ENCODE measurements around the gene FBXO47.

The FBXO47 gene, protein sequence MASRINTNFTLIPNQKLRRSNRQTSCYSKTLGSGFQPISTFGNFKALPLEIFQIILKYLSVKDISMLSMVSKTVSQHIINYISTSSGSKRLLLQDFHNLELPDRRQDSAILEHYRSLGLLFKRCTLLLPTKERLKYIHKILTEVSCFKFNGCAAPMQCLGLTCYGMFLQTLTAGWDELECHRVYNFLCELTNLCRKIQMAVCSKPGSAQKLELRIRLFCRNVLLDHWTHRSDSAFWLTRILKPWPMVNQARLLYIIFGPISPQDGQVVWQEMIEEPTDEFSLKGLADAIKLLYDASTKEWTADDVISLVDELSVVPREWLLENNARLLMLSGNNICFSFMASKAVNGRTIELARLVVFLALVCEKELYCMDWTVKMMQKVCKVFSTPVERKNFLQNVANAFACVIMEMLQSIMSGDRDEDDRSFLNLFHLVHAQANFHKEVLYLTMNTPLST

DNA sequence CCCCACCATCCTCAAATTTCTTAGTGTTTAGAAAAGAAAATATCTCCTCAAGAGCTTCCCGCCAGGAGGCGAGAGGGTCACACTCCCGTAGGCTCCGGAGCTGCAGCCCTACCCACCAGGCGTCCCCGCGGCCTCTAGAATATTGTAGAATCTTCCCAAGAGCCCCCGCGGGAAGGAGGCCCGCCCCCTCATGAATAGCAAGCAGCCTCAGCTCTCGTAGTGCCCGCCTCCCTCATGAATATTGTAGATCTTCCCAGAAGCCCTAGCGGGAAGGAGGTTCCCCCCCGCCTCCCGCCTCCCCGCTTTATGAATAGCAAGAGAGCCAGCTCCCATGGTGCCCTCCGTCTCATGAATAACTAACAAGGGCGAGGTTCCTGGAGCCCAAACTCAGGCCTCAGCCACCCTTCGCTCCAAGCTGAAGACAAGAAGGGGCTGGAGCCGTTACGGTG lies at the start of gene FBXO47:
TSS of gene FBXO47 (minus strand) at position 114 of the 449 bp plus-strand sequence. CDS start 4,378 bp downstream, outside the sequence.
- H3K4me3 ChIP-seq (ENCODE audit: control insufficient read depth, low read depth, low read length) = peak within 1 kb of the TSS; percentile 9
- DNase-seq (ENCODE audit: low read depth) = peak; percentile 28

DNA sequence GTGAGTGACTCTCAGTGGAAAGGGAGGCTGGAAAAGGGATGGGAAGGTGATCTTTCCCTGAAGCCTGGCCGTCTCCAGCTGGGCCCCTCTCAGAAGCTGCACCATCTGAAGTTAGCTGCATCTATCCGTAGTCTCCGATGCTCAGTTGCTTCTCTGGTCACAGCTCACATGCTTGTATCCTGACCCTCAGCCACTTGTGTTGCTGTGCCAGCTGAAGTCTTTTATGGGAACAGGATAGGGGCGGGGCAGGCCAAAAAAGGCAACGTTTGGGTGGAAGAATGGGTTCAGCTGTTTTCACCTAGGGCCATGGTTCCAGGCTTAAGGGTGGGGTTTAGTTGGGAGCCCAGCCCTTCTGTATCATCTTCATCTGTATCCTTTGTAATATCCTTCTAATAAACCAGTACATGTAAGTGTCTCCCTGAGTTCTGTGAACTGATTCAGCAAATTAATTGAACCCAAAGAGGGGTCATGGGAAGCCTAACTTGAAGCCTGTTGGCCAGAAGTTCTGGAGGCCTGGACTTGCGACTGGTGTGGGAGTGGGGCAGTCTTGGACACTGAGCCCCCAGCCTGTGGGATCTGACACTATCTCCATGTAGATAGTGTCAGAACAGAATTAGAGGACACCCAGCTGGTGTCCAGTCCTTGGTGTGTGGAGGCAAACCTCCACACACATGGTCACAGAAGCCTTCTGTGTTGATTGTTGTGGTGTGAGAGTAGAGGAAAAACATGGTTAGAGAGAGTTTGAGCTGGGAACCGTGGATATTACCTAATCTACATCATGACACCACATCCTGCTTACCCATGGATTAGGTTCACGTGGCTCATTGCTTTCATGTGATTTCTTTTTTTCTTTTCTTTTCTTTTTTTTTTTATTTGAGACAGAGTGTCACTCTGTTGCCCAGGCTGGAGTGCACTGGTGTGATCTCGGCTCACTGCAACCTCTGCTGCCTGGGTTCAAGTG lies 49.3 kb upstream of the FBXO47 start:
- H3K4me3 ChIP-seq (ENCODE audit: control insufficient read depth, low read depth, low read length) = no peak overlapping the region
- no peak for DNase-seq (ENCODE audit: low read depth)
- TF ChIP-seq, protein P1, sequence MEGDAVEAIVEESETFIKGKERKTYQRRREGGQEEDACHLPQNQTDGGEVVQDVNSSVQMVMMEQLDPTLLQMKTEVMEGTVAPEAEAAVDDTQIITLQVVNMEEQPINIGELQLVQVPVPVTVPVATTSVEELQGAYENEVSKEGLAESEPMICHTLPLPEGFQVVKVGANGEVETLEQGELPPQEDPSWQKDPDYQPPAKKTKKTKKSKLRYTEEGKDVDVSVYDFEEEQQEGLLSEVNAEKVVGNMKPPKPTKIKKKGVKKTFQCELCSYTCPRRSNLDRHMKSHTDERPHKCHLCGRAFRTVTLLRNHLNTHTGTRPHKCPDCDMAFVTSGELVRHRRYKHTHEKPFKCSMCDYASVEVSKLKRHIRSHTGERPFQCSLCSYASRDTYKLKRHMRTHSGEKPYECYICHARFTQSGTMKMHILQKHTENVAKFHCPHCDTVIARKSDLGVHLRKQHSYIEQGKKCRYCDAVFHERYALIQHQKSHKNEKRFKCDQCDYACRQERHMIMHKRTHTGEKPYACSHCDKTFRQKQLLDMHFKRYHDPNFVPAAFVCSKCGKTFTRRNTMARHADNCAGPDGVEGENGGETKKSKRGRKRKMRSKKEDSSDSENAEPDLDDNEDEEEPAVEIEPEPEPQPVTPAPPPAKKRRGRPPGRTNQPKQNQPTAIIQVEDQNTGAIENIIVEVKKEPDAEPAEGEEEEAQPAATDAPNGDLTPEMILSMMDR (IDR thresholded peaks at IDR 0.05; ENCODE audit: control insufficient read depth, insufficient read depth, low read depth, low read length, missing control alignments) = no peak

More for the DNA sequence above, at the start of gene FBXO47:
- TF ChIP-seq, protein P1 (IDR thresholded peaks at IDR 0.05; ENCODE audit: control insufficient read depth, insufficient read depth, low read depth, low read length, missing control alignments) = no peak

DNA sequence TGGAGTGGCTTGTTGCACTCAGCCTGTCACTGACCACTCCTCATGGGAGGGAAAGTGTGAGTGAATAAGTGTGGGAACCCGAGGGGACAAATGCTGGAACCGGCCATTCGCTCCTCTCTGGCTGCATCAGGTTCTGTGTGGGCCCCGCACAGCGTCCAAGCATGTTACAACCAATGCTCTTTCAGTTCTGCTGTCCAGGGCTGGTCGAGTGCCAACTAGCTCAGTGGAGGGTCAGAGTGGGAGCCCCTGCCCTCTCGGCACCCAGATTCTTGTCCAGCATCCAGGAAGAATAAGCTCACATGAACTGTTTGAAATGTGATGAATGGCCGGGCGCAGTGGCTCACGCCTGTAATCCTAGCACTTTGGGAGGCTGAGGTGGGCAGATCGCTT lies 48.3 kb upstream of the FBXO47 start:
- TF ChIP-seq, protein P1 (IDR thresholded peaks at IDR 0.05; ENCODE audit: control insufficient read depth, insufficient read depth, low read depth, low read length, missing control alignments) = no peak
- H3K4me3 ChIP-seq (ENCODE audit: control insufficient read depth, low read depth, low read length) = no peak overlapping the region
- DNase-seq (ENCODE audit: low read depth) = no peak

DNA sequence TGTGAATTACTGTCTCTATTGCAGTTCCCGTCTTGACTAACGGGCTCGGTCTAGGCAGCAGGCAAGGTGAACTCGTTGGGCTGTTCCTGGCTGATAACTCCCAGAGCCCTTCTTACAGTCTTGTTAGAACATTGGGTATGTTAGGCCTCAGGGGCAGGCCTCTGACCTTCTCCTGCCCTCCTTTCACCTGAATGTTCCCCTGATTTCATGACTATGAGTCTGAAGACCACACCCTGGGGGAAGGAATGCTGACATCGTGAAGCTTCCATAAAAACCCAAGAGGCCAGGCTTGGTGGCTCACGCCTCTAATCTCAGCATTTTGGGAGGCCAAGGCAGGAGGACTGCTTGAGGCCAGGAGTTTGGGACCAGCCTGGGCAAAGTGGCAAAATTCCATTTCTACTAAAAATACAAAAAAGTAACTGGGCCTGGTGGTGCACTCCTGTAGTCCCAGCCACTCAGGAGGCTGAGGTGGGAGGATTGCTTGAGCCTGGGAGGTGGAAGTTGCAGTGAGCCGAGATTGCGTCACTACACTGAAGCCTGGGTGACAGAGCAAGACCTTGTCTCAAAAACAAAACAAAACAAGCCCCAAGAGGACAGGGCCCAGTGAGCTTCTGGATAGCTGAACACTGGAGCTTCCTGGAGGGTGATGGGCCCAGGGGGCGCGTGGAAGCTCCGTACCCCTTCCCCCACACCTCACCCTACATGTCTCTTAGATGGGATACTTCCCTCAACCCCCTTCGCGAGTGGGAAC lies 47.8 kb upstream of the FBXO47 start:
- TF ChIP-seq, protein P1 (IDR thresholded peaks at IDR 0.05; ENCODE audit: control insufficient read depth, insufficient read depth, low read depth, low read length, missing control alignments) = no peak
- H3K4me3 ChIP-seq (ENCODE audit: control insufficient read depth, low read depth, low read length) = no peak overlapping the region
- DNase-seq (ENCODE audit: low read depth) = no peak

DNA sequence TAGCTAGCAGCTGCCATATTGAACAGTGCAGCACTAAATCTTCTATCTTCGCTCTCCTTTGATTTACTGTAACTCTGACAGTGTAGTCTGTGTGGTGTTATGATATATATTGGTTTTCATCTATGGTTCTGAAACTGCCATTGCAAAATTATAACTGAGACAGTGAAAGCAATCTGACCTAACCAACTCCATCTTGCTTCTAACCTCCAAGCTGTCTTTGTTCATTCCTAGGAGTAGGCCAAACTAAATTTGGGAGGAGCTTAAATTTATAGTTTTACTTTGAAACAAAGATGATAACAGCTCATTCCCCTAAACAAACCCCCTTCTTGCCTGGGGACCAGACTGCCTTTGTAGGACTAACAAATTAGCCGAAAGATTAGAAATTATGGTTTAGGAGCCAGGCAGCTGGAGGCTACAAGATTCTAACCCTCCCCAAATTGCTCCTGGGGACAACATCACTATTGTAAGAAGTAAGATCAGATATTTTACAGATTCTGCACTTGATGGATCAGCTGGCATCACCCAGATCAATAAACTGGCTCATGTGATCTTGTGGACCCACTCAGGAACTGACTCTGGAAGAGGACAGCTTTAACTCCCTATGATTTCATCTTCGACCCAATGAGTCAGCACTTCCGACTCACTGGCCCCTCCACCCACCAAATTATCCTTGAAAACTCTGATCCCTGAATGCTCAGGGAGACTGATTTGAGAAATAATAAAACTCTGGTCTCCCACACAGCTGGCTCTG lies 47.0 kb upstream of the FBXO47 start:
- H3K4me3 ChIP-seq (ENCODE audit: control insufficient read depth, low read depth, low read length) = no peak overlapping the region
- peak; percentile 37 for DNase-seq (ENCODE audit: low read depth)
- TF ChIP-seq, protein P1 (IDR thresholded peaks at IDR 0.05; ENCODE audit: control insufficient read depth, insufficient read depth, low read depth, low read length, missing control alignments) = no peak

All from AG09309 (cell line).